Esophagus squamous epithelium (tissue), 5 donors: ENCODE data around the gene SNX10. TPM values are rescaled to one million over a fixed set of nuclear protein-coding genes. Genes with fewer than 3 reads are reported as not detected.

Experiments
- DNase-seq: peaks from one replicate; lab custom pipeline; 2025; lab: John Stamatoyannopoulos, UW
- H3K27ac ChIP-seq, 4 donors: fragments of 200-600 bp; sonication (generic); one replicate each; pipeline ENCODE4 v1.5.1; 2016 to 2019; ENCODE audit warnings: mild to moderate bottlenecking in 1 of 4
- H3K27me3 ChIP-seq, 4 donors: fragments of 200-600 bp; sonication (generic); 1 replicate in 3 of 4; 2 replicates in 1 of 4; pipeline versions ENCODE4 v1.5.1 to v1.6.0; 2017 to 2021; ENCODE audit warnings: antibody characterized with exemption in 1 of 4
- H3K36me3 ChIP-seq, 3 donors: fragments of 200-600 bp; sonication (generic); one replicate each; pipeline ENCODE4 v1.5.1; 2016 to 2019
- H3K4me1 ChIP-seq, 3 donors: fragments of 200-600 bp; sonication (generic); one replicate each; pipeline ENCODE4 v1.5.1; 2017 to 2019
- H3K4me3 ChIP-seq, 4 donors: fragments of 200-600 bp; sonication (generic); 1 replicate in 3 of 4; 2 replicates in 1 of 4; pipeline ENCODE4 v1.5.1; 2016 to 2019; ENCODE audit warnings: mild to moderate bottlenecking in 2 of 4, moderate library complexity in 1 of 4
- H3K9me3 ChIP-seq, 3 donors: fragments of 200-600 bp; sonication (generic); one replicate each; pipeline ENCODE4 v1.5.1; 2016 to 2019
- CTCF ChIP-seq, 6 experiments: fragments of 450-650 bp in 4 of 6; fragments of 200-600 bp in 2 of 6; sonication (generic) in 2 of 6; IDR thresholded peaks; one replicate each; pipeline ENCODE4 v1.5.1; 2016 to 2019; ENCODE audit warnings: antibody characterized with exemption in 6 of 6, mild to moderate bottlenecking in 4 of 6, moderate library complexity in 4 of 6
- POLR2A ChIP-seq, 4 donors: fragments of 450-650 bp; IDR thresholded peaks; one replicate each; pipeline ENCODE4 v1.6.1; 2017; ENCODE audit warnings: antibody characterized with exemption in 4 of 4, mild to moderate bottlenecking in 4 of 4, moderate library complexity in 3 of 4
- WGBS, 2 donors: methylation state at CpG; one replicate each; pipeline ENCODE4 v1.1.5; 2018; 5-methylcytosine and 5-hydroxymethylcytosine counted together
- intact Hi-C: fragments of 100-400 bp; cut with DNase I; formaldehyde crosslinking; loops from one replicate; pipeline ENCODE4 v1.15.0; 2022
- total RNA-seq, 4 donors: library from RNA; depleted of rRNA; stranded (reverse); fragments of >200 nt; gene quantifications; one replicate each; pipeline ENCODE4 v1.1.0, GENCODE V29; 2016
- donor health status: DM: yes; HTN: yes; CAD: no.

SNX10 gene
- total RNA-seq, 4 donors from 2014 or later = 2.7 to 7.4 (median 3.6) TPM; not detected in 1

GRCh38 chr7:26318921-26319320 lies 27.3 kb downstream of the SNX10 start:
- Histone ChIP-seq H3K27ac (no peak overlapping the region), H3K36me3 (no peaks in the 10 kb centered on the region), H3K4me1 (no peaks in the 10 kb centered on the region), H3K9me3 (no peaks in the 10 kb centered on the region), H3K27me3 (no peaks in the 10 kb centered on the region), H3K4me3 (no peak overlapping the region)
- TF ChIP-seq POLR2A (IDR thresholded peaks at IDR 0.05) (no peak), CTCF (IDR thresholded peaks at IDR 0.05) (no peak)
- WGBS, 2 donors = 87 to 88% methylated on average over 3 of the region's 3 CpGs
- DNase-seq = no peak
- intact Hi-C loops = no loop called here

GRCh38 chr7:26319636-26320035 lies 28.0 kb downstream of the SNX10 start:
- 64 to 70% methylated on average over 3 of the region's 3 CpGs for WGBS, 2 donors
- DNase-seq = no peak
- no peak for TF ChIP-seq POLR2A (IDR thresholded peaks at IDR 0.05)
- TF ChIP-seq CTCF (IDR thresholded peaks at IDR 0.05) = no peak
- Histone ChIP-seq H3K27me3 (no peaks in the 10 kb centered on the region), H3K4me3 (no peak overlapping the region), H3K36me3 (no peaks in the 10 kb centered on the region), H3K9me3 (no peaks in the 10 kb centered on the region), H3K4me1 (no peaks in the 10 kb centered on the region), H3K27ac (no peak overlapping the region)
- intact Hi-C loops = no loop called here

GRCh38 chr7:26320878-26321277 lies 29.2 kb downstream of the SNX10 start:
- no peak for DNase-seq
- no peaks in the 10 kb centered on the region for H3K36me3 ChIP-seq
- WGBS, 2 donors = 85 to 95% methylated on average over 4 of the region's 4 CpGs
- H3K27ac ChIP-seq = no peak overlapping the region
- no peaks in the 10 kb centered on the region for H3K27me3 ChIP-seq
- no peak for TF ChIP-seq POLR2A (IDR thresholded peaks at IDR 0.05)
- no peaks in the 10 kb centered on the region for H3K9me3 ChIP-seq
- no peak overlapping the region for H3K4me3 ChIP-seq
- no peaks in the 10 kb centered on the region for H3K4me1 ChIP-seq
- intact Hi-C loops = no loop called here

GRCh38 chr7:26321435-26321834 lies 29.8 kb downstream of the SNX10 start:
- Histone ChIP-seq H3K4me1 (no peaks in the 10 kb centered on the region), H3K36me3 (no peaks in the 10 kb centered on the region), H3K27ac (no peak overlapping the region), H3K4me3 (no peak overlapping the region), H3K9me3 (no peaks in the 10 kb centered on the region), H3K27me3 (no peaks in the 10 kb centered on the region)
- intact Hi-C loops = no loop called here
- no peak for DNase-seq
- WGBS, 2 donors = 47 to 50% methylated on average over 1 of the region's 1 CpG
- TF ChIP-seq POLR2A (IDR thresholded peaks at IDR 0.05) (no peak), CTCF (IDR thresholded peaks at IDR 0.05) (no peak)

GRCh38 chr7:26326211-26326610 lies 34.5 kb downstream of the SNX10 start:
- no peak overlapping the region for H3K4me3 ChIP-seq
- DNase-seq = no peak
- no peak overlapping the region for H3K27ac ChIP-seq
- no peaks in the 10 kb centered on the region for H3K27me3 ChIP-seq
- 79 to 80% methylated on average over 3 of the region's 3 CpGs for WGBS, 2 donors
- no peaks in the 10 kb centered on the region for H3K4me1 ChIP-seq
- TF ChIP-seq POLR2A (IDR thresholded peaks at IDR 0.05) (no peak), CTCF (IDR thresholded peaks at IDR 0.05) (no peak)
- no peaks in the 10 kb centered on the region for H3K9me3 ChIP-seq
- H3K36me3 ChIP-seq = no peaks in the 10 kb centered on the region
- intact Hi-C loops = no loop called here
